ENCODE results near the gene SPCS3.

GRCh38 chr4:176309772-176310171, 10.0 kb upstream of the SPCS3 start:
- TF ChIP-seq SETDB1 (IDR thresholded peaks at IDR 0.05; ENCODE audit: insufficient read length, low read length) (no peak), ZNF146 (tag by site-specific recombination; IDR thresholded peaks at IDR 0.05) (no peak), ZNF311 (tag by site-specific recombination; IDR thresholded peaks at IDR 0.05; ENCODE audit: borderline replicate concordance) (no peak), TRIM28 (IDR thresholded peaks at IDR 0.05; ENCODE audit: borderline replicate concordance, low read length) (no peak), HOXA7 (CRISPR knock-in tag; IDR thresholded peaks at IDR 0.05; ENCODE audit: borderline replicate concordance) (no peak), ZNF350 (tag by site-specific recombination; IDR thresholded peaks at IDR 0.05) (no peak), ZFP69B (tag by site-specific recombination; IDR thresholded peaks at IDR 0.05) (no peak), MZF1 (tag by site-specific recombination; IDR thresholded peaks at IDR 0.05; ENCODE audit: borderline replicate concordance) (no peak), KLF9 (tag by site-specific recombination; IDR thresholded peaks at IDR 0.05; ENCODE audit: low read depth) (no peak), ZNF335 (tag by site-specific recombination; conservative IDR thresholded peaks at IDR 0.05) (no peak)
- TF ChIP-seq, protein P1, sequence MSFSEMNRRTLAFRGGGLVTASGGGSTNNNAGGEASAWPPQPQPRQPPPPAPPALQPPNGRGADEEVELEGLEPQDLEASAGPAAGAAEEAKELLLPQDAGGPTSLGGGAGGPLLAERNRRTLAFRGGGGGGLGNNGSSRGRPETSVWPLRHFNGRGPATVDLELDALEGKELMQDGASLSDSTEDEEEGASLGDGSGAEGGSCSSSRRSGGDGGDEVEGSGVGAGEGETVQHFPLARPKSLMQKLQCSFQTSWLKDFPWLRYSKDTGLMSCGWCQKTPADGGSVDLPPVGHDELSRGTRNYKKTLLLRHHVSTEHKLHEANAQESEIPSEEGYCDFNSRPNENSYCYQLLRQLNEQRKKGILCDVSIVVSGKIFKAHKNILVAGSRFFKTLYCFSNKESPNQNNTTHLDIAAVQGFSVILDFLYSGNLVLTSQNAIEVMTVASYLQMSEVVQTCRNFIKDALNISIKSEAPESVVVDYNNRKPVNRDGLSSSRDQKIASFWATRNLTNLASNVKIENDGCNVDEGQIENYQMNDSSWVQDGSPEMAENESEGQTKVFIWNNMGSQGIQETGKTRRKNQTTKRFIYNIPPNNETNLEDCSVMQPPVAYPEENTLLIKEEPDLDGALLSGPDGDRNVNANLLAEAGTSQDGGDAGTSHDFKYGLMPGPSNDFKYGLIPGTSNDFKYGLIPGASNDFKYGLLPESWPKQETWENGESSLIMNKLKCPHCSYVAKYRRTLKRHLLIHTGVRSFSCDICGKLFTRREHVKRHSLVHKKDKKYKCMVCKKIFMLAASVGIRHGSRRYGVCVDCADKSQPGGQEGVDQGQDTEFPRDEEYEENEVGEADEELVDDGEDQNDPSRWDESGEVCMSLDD (tag by site-specific recombination; IDR thresholded peaks at IDR 0.05), result no peak
